Esophagus squamous epithelium (tissue), 5 donors: ENCODE results near the gene SEPTIN10. TPM values are rescaled to one million over a fixed set of nuclear protein-coding genes. Genes with fewer than 3 reads are reported as not detected.

ENCODE experiments used
- DNase-seq: peaks from one replicate; lab custom pipeline; 2025; lab: John Stamatoyannopoulos, UW
- H3K27ac ChIP-seq, 4 donors: fragments of 200-600 bp; sonication (generic); one replicate each; pipeline ENCODE4 v1.5.1; 2016 to 2019; ENCODE audit warnings: mild to moderate bottlenecking in 1 of 4
- H3K27me3 ChIP-seq, 4 donors: fragments of 200-600 bp; sonication (generic); 1 replicate in 3 of 4; 2 replicates in 1 of 4; pipeline versions ENCODE4 v1.5.1 to v1.6.0; 2017 to 2021; ENCODE audit warnings: antibody characterized with exemption in 1 of 4
- H3K36me3 ChIP-seq, 3 donors: fragments of 200-600 bp; sonication (generic); one replicate each; pipeline ENCODE4 v1.5.1; 2016 to 2019
- H3K4me1 ChIP-seq, 3 donors: fragments of 200-600 bp; sonication (generic); one replicate each; pipeline ENCODE4 v1.5.1; 2017 to 2019
- H3K4me3 ChIP-seq, 4 donors: fragments of 200-600 bp; sonication (generic); 1 replicate in 3 of 4; 2 replicates in 1 of 4; pipeline ENCODE4 v1.5.1; 2016 to 2019; ENCODE audit warnings: mild to moderate bottlenecking in 2 of 4, moderate library complexity in 1 of 4
- H3K9me3 ChIP-seq, 3 donors: fragments of 200-600 bp; sonication (generic); one replicate each; pipeline ENCODE4 v1.5.1; 2016 to 2019
- POLR2A ChIP-seq, 4 donors: fragments of 450-650 bp; IDR thresholded peaks; one replicate each; pipeline ENCODE4 v1.6.1; 2017; ENCODE audit warnings: antibody characterized with exemption in 4 of 4, mild to moderate bottlenecking in 4 of 4, moderate library complexity in 3 of 4
- whole genome bisulfite sequencing, 2 donors: methylation state at CpG; one replicate each; pipeline ENCODE4 v1.1.5; 2018; 5-methylcytosine and 5-hydroxymethylcytosine counted together
- intact Hi-C: fragments of 100-400 bp; cut with DNase I; formaldehyde crosslinking; loops from one replicate; pipeline ENCODE4 v1.15.0; 2022
- total RNA-seq, 4 donors: library from RNA; depleted of rRNA; stranded (reverse); fragments of >200 nt; gene quantifications; one replicate each; pipeline ENCODE4 v1.1.0, GENCODE V29; 2016
- TF ChIP-seq, protein P1 (sequence below), 6 experiments: fragments of 450-650 bp in 4 of 6; fragments of 200-600 bp in 2 of 6; sonication (generic) in 2 of 6; IDR thresholded peaks; one replicate each; pipeline ENCODE4 v1.5.1; 2016 to 2019; ENCODE audit warnings: antibody characterized with exemption in 6 of 6, mild to moderate bottlenecking in 4 of 6, moderate library complexity in 4 of 6
- donor health status: DM: yes; HTN: yes; CAD: no.

Gene SEPTIN10
- total RNA-seq, 4 donors from 2014 or later: 83.6 to 132 (median 86.4) TPM

DNA sequence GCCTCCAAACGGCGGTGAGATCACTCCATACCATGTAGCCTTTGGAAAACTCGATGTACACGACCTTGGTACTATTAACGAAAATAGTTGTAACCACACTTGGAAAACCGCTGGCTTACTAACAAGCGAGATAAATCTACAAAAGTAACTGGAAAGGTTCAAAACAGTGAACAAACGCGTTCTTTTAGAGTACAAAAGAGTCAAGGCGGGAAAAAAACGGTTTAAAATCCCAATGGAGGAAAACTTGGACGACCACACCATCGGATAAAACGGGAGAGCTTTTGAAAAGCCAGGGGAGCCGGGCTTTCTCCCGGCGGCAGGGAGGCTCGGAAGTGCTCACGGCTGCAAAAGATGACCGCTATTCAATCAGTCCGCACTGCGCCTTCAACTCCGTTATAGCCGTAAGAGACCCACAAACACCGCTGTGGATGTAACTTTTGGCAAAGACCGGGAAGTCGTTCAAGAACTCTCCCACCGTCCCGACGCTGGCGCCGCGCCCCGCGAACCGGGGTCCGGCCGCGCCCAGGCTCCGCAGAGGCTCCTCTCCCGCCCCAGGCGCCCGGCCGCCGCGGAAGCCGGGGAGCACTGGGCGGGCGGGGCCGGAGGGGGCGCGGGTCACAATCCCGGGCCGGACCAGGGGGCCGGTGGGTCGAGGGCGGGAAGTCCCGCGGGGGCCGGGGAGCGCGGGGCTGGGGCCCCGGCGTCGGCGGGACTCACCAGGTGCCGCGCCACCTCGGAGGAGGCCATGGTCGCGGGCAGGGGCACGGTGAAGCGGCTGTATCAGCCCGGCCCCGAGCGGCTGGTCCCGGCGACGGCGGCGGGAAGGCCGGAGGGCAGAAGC lies 465 bp downstream of the SEPTIN10 start:
- intact Hi-C loops: loop anchor here (10.0 kb wide), 1 partner anchor 92 kb away; no protein-coding TSS in a partner anchor
- WGBS, 2 donors: 1 to 2% methylated on average over 28 to 35 of the region's 82 CpGs
- TF ChIP-seq POLR2A (IDR thresholded peaks at IDR 0.05): peak in 1 of 4 donors; percentile 40
- TF ChIP-seq, protein P1, sequence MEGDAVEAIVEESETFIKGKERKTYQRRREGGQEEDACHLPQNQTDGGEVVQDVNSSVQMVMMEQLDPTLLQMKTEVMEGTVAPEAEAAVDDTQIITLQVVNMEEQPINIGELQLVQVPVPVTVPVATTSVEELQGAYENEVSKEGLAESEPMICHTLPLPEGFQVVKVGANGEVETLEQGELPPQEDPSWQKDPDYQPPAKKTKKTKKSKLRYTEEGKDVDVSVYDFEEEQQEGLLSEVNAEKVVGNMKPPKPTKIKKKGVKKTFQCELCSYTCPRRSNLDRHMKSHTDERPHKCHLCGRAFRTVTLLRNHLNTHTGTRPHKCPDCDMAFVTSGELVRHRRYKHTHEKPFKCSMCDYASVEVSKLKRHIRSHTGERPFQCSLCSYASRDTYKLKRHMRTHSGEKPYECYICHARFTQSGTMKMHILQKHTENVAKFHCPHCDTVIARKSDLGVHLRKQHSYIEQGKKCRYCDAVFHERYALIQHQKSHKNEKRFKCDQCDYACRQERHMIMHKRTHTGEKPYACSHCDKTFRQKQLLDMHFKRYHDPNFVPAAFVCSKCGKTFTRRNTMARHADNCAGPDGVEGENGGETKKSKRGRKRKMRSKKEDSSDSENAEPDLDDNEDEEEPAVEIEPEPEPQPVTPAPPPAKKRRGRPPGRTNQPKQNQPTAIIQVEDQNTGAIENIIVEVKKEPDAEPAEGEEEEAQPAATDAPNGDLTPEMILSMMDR (IDR thresholded peaks at IDR 0.05): no peak
- peaks cover 4 to 82% (median 17%) of the 10 kb centered on the region in 3 donors for H3K4me1 ChIP-seq
- H3K27me3 ChIP-seq: peaks cover 0 to 23% (median 0%) of the 10 kb centered on the region in 4 donors
- H3K9me3 ChIP-seq: no peaks in the 10 kb centered on the region
- peak overlapping the region; percentile 97 to 100 (median 100) for H3K27ac ChIP-seq
- DNase-seq: no peak
- H3K36me3 ChIP-seq: peaks cover 0 to 5% (median 0%) of the 10 kb centered on the region in 3 donors
- H3K4me3 ChIP-seq: peak overlapping the region; percentile 67 to 90 (median 82)

DNA sequence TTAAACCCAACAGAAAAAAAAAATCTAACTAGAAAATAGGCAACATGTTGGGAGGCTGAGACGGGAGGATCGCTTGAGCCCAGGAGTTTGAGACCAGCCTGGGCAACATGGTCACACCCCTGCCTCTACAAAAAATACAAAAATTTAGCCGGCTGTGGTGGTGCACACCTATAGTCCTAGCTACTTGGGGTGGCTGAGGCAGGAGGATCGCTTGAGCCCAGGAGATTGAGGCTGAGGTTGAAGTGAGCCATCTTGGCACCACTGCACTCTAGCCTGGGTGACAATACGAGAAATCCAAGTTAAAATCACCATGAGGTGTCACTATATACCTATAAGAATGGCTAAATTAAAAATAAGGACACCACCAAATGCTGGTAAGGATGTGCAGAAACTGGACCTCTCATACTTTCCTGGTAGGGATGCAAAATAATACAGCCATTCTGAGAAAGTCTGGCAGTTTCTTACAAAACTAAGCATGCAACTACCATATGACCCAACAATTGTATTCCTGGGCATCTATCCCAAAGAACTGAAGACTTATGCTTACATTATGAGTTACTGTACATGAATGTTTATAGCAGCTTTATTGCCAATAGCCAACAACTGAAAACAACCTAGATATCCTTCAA lies 2.2 kb downstream of the SEPTIN10 start:
- Histone ChIP-seq H3K4me1 (peaks cover 4 to 82% (median 23%) of the 10 kb centered on the region in 3 donors), H3K4me3 (peak overlapping the region; percentile 67 to 90 (median 82)), H3K27me3 (peaks cover 0 to 23% (median 0%) of the 10 kb centered on the region in 4 donors), H3K9me3 (no peaks in the 10 kb centered on the region), H3K27ac (peak overlapping the region; percentile 36 to 100 (median 98)), H3K36me3 (peaks cover 0 to 5% (median 0%) of the 10 kb centered on the region in 3 donors)
- TF ChIP-seq, protein P1 (IDR thresholded peaks at IDR 0.05): peak in 2 of 6 experiments; percentile 23 to 35
- TF ChIP-seq POLR2A (IDR thresholded peaks at IDR 0.05): no peak
- DNase-seq: no peak
- WGBS, 2 donors: 63 to 79% methylated on average over 5 of the region's 5 CpGs
- intact Hi-C loops: loop anchor here (10.0 kb wide), 1 partner anchor 93 kb away; no protein-coding TSS in a partner anchor

DNA sequence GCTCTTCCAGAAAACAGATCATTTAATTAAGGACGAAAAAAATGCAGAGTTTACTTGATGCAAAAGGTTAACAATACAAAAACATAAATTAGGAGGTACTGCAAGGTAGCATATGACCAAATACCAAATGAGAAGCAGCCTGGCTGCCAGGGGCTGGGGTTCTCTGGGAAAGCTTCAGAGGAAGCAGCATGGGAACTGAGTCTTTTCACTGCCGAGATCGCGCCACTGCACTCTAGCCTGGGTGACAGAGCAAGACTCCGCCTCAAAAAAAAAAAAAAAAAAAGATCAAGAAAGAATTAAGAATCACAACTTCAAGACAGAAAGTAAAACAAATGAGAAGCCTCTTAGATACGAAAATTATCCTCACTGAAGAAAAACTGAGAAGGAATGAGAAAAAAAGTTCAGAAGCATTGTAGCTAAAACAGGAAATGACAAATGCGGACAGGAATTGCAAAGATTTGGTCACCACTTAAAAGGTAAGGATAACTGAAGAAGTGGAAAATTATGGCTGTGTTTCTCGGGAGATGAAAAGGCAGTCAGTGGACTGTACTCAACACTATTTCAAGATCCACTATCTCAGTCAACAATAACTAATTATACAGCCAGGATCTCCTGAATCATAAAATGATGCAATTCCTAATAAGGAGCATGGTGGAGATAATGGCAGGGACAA lies 4.3 kb downstream of the SEPTIN10 start:
- H3K36me3 ChIP-seq: peaks cover 0 to 5% (median 0%) of the 10 kb centered on the region in 3 donors
- DNase-seq: no peak
- peak overlapping the region; percentile 11 to 85 (median 62) for H3K27ac ChIP-seq
- H3K9me3 ChIP-seq: no peaks in the 10 kb centered on the region
- TF ChIP-seq, protein P1 (IDR thresholded peaks at IDR 0.05): no peak
- no peak for TF ChIP-seq POLR2A (IDR thresholded peaks at IDR 0.05)
- intact Hi-C loops: loop anchor here (10.0 kb wide), 1 partner anchor 95 kb away; no protein-coding TSS in a partner anchor
- 13 to 26% methylated on average over 7 to 8 of the region's 8 CpGs for WGBS, 2 donors
- H3K27me3 ChIP-seq: peaks cover 0 to 11% (median 0%) of the 10 kb centered on the region in 4 donors
- H3K4me3 ChIP-seq: peak overlapping the region in 2 of 4 donors; percentile 2 to 6
- peaks cover 0 to 82% (median 31%) of the 10 kb centered on the region in 3 donors for H3K4me1 ChIP-seq

DNA sequence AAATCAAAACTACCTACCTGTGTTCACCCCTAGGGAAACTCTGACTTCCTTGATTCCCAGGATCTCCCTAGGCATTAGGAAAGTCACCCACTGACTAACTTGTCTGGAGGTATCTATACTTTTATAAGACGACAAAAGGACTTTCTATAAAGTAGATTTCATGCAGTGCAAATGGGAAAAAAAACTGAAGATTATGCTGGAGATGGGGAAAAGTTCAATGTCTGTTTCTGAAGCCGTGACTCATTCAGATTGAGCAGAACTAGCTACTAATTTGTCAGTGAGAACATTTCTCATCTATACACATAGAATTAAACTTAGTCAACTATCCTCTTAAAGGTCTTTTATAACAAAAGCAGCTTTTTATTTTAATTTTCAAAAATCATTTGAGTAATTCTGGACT lies 6.0 kb downstream of the SEPTIN10 start:
- DNase-seq: no peak
- no peak for TF ChIP-seq POLR2A (IDR thresholded peaks at IDR 0.05)
- TF ChIP-seq, protein P1 (IDR thresholded peaks at IDR 0.05): peak in 2 of 6 experiments; percentile 7 to 37
- Histone ChIP-seq H3K4me3 (no peak overlapping the region), H3K36me3 (peaks cover 0 to 5% (median 0%) of the 10 kb centered on the region in 3 donors), H3K4me1 (peaks cover 0 to 92% (median 31%) of the 10 kb centered on the region in 3 donors), H3K27me3 (no peaks in the 10 kb centered on the region), H3K27ac (peak overlapping the region in 3 of 4 donors; percentile 41 to 85 (median 76)), H3K9me3 (no peaks in the 10 kb centered on the region)
- 45 to 49% methylated on average over 2 of the region's 2 CpGs for WGBS, 2 donors
- intact Hi-C loops: no loop called here
